Esophagus squamous epithelium (tissue), 4 donors: ENCODE results near the gene OR5AU1.

ENCODE experiments used
- POLR2A ChIP-seq, 4 donors: fragments of 450-650 bp; IDR thresholded peaks; one replicate each; pipeline ENCODE4 v1.6.1; 2017; ENCODE audit warnings: antibody characterized with exemption in 4 of 4, mild to moderate bottlenecking in 4 of 4, moderate library complexity in 3 of 4
- TF ChIP-seq, protein P1 (sequence below), 6 experiments: fragments of 450-650 bp in 4 of 6; fragments of 200-600 bp in 2 of 6; sonication (generic) in 2 of 6; IDR thresholded peaks; one replicate each; pipeline ENCODE4 v1.5.1; 2016 to 2019; ENCODE audit warnings: antibody characterized with exemption in 6 of 6, mild to moderate bottlenecking in 4 of 6, moderate library complexity in 4 of 6

DNA sequence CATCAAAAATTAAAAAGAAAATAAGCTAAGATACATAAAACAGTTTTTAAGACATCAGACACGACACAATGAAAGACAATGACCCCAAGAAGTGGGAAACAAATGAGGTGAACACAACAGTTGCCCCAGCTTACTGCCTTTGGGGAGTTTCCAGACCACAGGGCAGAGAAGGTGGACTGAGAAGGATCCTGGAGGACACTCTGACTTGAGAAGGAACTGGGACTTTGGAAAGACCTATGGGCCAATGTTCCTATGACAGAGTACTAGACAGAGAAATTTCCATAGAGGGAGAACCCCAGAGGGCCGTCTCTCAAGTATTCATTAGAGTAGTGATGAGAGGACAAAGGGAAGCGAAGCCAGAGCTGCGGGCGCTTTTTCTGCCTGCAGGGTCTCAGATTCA is 6.2 kb upstream of the OR5AU1 start:
- TF ChIP-seq, protein P1, sequence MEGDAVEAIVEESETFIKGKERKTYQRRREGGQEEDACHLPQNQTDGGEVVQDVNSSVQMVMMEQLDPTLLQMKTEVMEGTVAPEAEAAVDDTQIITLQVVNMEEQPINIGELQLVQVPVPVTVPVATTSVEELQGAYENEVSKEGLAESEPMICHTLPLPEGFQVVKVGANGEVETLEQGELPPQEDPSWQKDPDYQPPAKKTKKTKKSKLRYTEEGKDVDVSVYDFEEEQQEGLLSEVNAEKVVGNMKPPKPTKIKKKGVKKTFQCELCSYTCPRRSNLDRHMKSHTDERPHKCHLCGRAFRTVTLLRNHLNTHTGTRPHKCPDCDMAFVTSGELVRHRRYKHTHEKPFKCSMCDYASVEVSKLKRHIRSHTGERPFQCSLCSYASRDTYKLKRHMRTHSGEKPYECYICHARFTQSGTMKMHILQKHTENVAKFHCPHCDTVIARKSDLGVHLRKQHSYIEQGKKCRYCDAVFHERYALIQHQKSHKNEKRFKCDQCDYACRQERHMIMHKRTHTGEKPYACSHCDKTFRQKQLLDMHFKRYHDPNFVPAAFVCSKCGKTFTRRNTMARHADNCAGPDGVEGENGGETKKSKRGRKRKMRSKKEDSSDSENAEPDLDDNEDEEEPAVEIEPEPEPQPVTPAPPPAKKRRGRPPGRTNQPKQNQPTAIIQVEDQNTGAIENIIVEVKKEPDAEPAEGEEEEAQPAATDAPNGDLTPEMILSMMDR (IDR thresholded peaks at IDR 0.05) = no peak
- TF ChIP-seq POLR2A (IDR thresholded peaks at IDR 0.05) = no peak
